Ascending aorta (tissue), 2 donors: ENCODE measurements around the gene PCDH7. TPM values are rescaled to one million over a fixed set of nuclear protein-coding genes. Genes with fewer than 3 reads are reported as not detected.

Experiments used
- DNase-seq, 2 donors: peaks; one replicate each; pipeline ENCODE4 v3.0.0-alpha.2; 2019; ENCODE audit warnings: low spot score in 2 of 2
- H3K27ac ChIP-seq, 2 donors: fragments of 200-600 bp; sonication (generic); one replicate each; pipeline ENCODE4 v1.5.1; 2016 to 2017; ENCODE audit warnings: mild to moderate bottlenecking in 1 of 2
- H3K27me3 ChIP-seq: fragments of 200-600 bp; sonication (generic); one replicate; pipeline ENCODE4 v1.5.1; 2017
- H3K36me3 ChIP-seq, 2 donors: fragments of 200-600 bp; sonication (generic); one replicate each; pipeline ENCODE4 v1.5.1; 2016
- H3K4me1 ChIP-seq, 2 donors: fragments of 200-600 bp; sonication (generic); one replicate each; pipeline ENCODE4 v1.5.1; 2016 to 2017; ENCODE audit warnings: mild to moderate bottlenecking in 1 of 2
- H3K4me3 ChIP-seq, 2 donors: fragments of 200-600 bp; sonication (generic); one replicate each; pipeline ENCODE4 v1.5.1; 2016 to 2017; ENCODE audit warnings: mild to moderate bottlenecking in 1 of 2
- H3K9me3 ChIP-seq, 2 donors: fragments of 200-600 bp; sonication (generic); one replicate each; pipeline ENCODE4 v1.5.1; 2016
- CTCF ChIP-seq, 3 experiments: fragments of 200-600 bp in 2 of 3; fragments of 450-650 bp in 1 of 3; sonication (generic) in 2 of 3; IDR thresholded peaks; one replicate each; pipeline ENCODE4 v1.5.1; 2016 to 2019; ENCODE audit warnings: antibody characterized with exemption in 3 of 3, mild to moderate bottlenecking in 1 of 3, moderate library complexity in 1 of 3
- intact Hi-C: fragments of 100-400 bp; cut with DNase I; formaldehyde crosslinking; loops from one replicate; pipeline ENCODE4 v1.15.1; 2023
- total RNA-seq: library from RNA; depleted of rRNA; stranded (reverse); fragments of >200 nt; gene quantifications from one replicate; pipeline ENCODE4 v1.1.0, GENCODE V29; 2016

PCDH7 gene
- total RNA-seq, 1 donor from 2014 or later: 127 TPM

GRCh38 chr4:30743897-30744296 is 23.7 kb downstream of the PCDH7 start:
- Histone ChIP-seq H3K4me3 (no peak overlapping the region), H3K27me3 (no peaks in the 10 kb centered on the region), H3K27ac (peak overlapping the region; percentile 60 to 87), H3K36me3 (no peaks in the 10 kb centered on the region), H3K4me1 (peaks cover 3 to 27% of the 10 kb centered on the region in 2 donors), H3K9me3 (no peaks in the 10 kb centered on the region)
- no peak for DNase-seq
- TF ChIP-seq CTCF (IDR thresholded peaks at IDR 0.05): no peak
- intact Hi-C loops: no loop called here

- intact Hi-C loops: no loop called here
- Histone ChIP-seq H3K27ac (peak overlapping the region; percentile 60 to 87), H3K9me3 (no peaks in the 10 kb centered on the region), H3K4me3 (no peak overlapping the region), H3K27me3 (no peaks in the 10 kb centered on the region), H3K4me1 (peaks cover 3 to 27% of the 10 kb centered on the region in 2 donors), H3K36me3 (no peaks in the 10 kb centered on the region)
- DNase-seq: no peak
- no peak for TF ChIP-seq CTCF (IDR thresholded peaks at IDR 0.05)
Measured at GRCh38 chr4:30744386-30744785, 24.2 kb downstream of the PCDH7 start.

- no peak for DNase-seq
- H3K27ac ChIP-seq: peak overlapping the region; percentile 79 to 87
- H3K36me3 ChIP-seq: no peaks in the 10 kb centered on the region
- peaks cover 3 to 27% of the 10 kb centered on the region in 2 donors for H3K4me1 ChIP-seq
- H3K9me3 ChIP-seq: no peaks in the 10 kb centered on the region
- TF ChIP-seq CTCF (IDR thresholded peaks at IDR 0.05): no peak
- no peak overlapping the region for H3K4me3 ChIP-seq
- H3K27me3 ChIP-seq: no peaks in the 10 kb centered on the region
- intact Hi-C loops: loop anchor here (5.0 kb wide), 1 partner anchor 47 kb away; no protein-coding TSS in a partner anchor
Measured at GRCh38 chr4:30744957-30745640, 24.9 kb downstream of the PCDH7 start.

GRCh38 chr4:30746735-30747134 is 26.6 kb downstream of the PCDH7 start:
- TF ChIP-seq CTCF (IDR thresholded peaks at IDR 0.05): no peak
- Histone ChIP-seq H3K27me3 (no peaks in the 10 kb centered on the region), H3K4me1 (peaks cover 3 to 27% of the 10 kb centered on the region in 2 donors), H3K27ac (peak overlapping the region; percentile 79 to 87), H3K36me3 (no peaks in the 10 kb centered on the region), H3K4me3 (no peak overlapping the region), H3K9me3 (no peaks in the 10 kb centered on the region)
- intact Hi-C loops: loop anchor here (5.0 kb wide), 1 partner anchor 46 kb away; no protein-coding TSS in a partner anchor
- no peak for DNase-seq

GRCh38 chr4:30753316-30753715 is 33.1 kb downstream of the PCDH7 start:
- Histone ChIP-seq H3K9me3 (no peaks in the 10 kb centered on the region), H3K4me1 (peaks cover 0 to 16% of the 10 kb centered on the region in 2 donors), H3K27ac (peak overlapping the region; percentile 49 to 67), H3K4me3 (no peak overlapping the region), H3K36me3 (no peaks in the 10 kb centered on the region), H3K27me3 (no peaks in the 10 kb centered on the region)
- intact Hi-C loops: no loop called here
- DNase-seq: no peak
- no peak for TF ChIP-seq CTCF (IDR thresholded peaks at IDR 0.05)
